Thymus (tissue), 11 donors: ENCODE results near the gene XXYLT1. TPM values are rescaled to one million over a fixed set of nuclear protein-coding genes. Genes with fewer than 3 reads are reported as not detected.

Source experiments
- DNase-seq, 9 donors: peaks; one replicate each; pipeline ENCODE4 v3.0.0-alpha.2; 2013; ENCODE audit warnings: low spot score in 9 of 9, low read depth in 6 of 9, missing footprints in 1 of 9
- H3K27ac ChIP-seq, 2 donors: one replicate each; pipeline ENCODE4 v1.5.1; 2013; ENCODE audit warnings: control low read depth in 1 of 2, low read depth in 1 of 2, low read length in 1 of 2, mild to moderate bottlenecking in 1 of 2, moderate library complexity in 1 of 2
- H3K27me3 ChIP-seq, 2 donors: one replicate each; pipeline ENCODE4 v1.5.1; 2013; ENCODE audit warnings: low read length in 1 of 2; ENCODE audit not compliant: control insufficient read depth in 2 of 2, insufficient read depth in 1 of 2
- H3K36me3 ChIP-seq, 2 donors: one replicate each; pipeline ENCODE4 v1.5.1; 2013; ENCODE audit warnings: low read length in 1 of 2, mild to moderate bottlenecking in 1 of 2, moderate library complexity in 1 of 2; ENCODE audit not compliant: control insufficient read depth in 2 of 2, insufficient read depth in 2 of 2
- H3K4me1 ChIP-seq, 2 donors: one replicate each; pipeline ENCODE4 v1.5.1; 2013; ENCODE audit warnings: low read length in 2 of 2; ENCODE audit not compliant: control insufficient read depth in 2 of 2, insufficient read depth in 2 of 2
- H3K4me3 ChIP-seq, 2 donors: one replicate each; pipeline ENCODE4 v1.5.1; 2013; ENCODE audit warnings: low read length in 2 of 2, control low read depth in 1 of 2, mild to moderate bottlenecking in 1 of 2
- H3K9me3 ChIP-seq, 2 donors: one replicate each; pipeline ENCODE4 v1.5.1; 2013; ENCODE audit warnings: low read length in 1 of 2, mild to moderate bottlenecking in 1 of 2; ENCODE audit not compliant: control insufficient read depth in 2 of 2, insufficient read depth in 1 of 2
- WGBS: extraction: QIAGEN DNeasy Blood & Tissue Kit; methylation state at CpG from one replicate; pipeline ENCODE4 v1.1.7; 2013; 5-methylcytosine and 5-hydroxymethylcytosine counted together
- polyA plus RNA-seq: library from polyadenylated mRNA; stranded (reverse); fragments of 200-250 nt; gene quantifications from one replicate; pipeline ENCODE4 v1.2.3, GENCODE V29; 2013
- total RNA-seq: library from RNA; stranded (reverse); fragments of 120-200 nt; gene quantifications from one replicate; pipeline ENCODE4 v1.2.4, GENCODE V29; 2013
- donor health status: healthy.

Gene XXYLT1
- total and polyA plus RNA-seq, 2 donors, result 5.8 to 12.3 TPM

DNA sequence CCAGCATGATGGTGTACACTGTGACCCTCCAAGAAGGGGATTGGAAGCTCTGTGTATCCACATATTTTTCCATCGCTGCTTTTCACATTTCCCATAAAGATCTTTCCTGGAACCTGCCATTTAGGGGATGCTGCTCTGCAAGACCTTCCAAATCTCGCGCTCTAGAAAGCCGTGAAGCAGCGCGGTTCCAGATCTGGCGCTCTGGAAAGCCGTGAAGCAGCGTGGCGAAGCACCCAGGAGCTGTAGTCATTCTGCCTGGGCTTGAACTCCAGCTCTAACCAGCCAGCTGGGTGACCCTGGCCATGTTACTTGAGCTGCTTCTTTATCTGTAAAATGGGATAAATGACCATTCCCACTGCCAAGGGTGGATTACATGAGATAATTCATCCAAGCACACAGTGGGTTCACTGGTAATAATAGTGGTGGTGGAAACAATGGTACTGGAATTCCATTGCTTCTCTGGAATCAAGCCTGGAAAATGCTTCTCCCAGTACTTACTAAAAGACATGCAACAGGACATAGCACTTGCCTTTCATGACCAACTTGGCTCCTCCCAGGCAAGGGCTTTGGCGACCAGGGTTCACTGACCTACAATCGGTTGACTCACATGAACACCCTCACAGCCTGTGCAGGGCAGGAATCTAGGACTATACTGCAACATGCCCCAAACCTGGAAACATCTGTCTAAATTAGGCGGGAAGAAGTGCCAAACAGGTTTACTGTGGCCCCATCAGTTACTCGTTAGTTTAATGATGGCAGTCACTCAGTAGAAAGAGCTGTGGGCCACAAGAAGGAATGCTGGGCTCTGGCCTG lies 70.7 kb downstream of the XXYLT1 start:
- Histone ChIP-seq H3K4me3 (no peak overlapping the region), H3K36me3 (no peaks in the 10 kb centered on the region), H3K27me3 (no peaks in the 10 kb centered on the region), H3K9me3 (no peaks in the 10 kb centered on the region), H3K27ac (no peak overlapping the region), H3K4me1 (peaks cover 0 to 30% of the 10 kb centered on the region in 2 donors)
- DNase-seq, result no peak
- 99% methylated on average over 14 of the region's 14 CpGs for WGBS

DNA sequence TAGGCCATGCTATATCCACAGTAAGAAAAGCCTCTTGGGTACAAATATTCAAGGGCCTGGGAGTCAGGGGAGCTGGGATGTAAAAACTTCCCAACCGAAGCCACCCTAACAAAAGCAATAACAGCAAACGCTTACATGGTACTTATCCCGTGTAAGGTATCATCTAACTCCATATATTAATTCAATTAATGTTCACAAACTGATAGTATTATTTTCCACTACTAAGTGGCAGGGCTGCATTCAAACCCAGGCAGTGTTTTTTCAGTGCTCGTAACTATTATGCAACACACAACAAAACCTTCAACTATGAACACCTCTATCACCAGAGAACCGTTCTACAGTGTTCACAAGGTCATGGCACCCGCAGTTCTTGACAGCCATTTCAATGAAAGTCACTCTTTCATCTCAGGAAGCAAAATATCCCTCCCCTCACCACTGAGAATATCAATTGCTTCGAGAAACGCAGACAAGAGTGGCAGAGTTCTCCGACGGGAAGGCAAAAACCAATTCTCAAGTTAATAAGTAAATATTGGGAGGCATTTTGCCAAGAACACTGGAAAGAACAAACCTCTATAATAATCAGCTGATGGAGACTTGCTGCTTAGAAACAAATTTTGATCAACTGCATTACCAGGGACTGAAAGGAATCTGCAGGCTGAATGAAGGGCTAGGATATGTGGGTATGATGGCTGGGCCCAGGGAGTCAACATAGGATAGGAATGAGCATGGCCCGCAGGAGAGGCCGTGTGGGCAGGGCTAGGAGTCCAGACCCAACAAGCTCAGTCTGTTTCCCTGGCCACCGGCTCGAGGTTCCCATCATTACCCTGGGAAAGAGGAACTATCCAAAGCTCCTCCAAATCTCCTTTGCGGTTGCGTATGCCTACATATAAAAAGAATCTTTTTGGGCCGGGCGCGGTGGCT lies 72.3 kb downstream of the XXYLT1 start:
- DNase-seq, result no peak
- Histone ChIP-seq H3K27me3 (no peaks in the 10 kb centered on the region), H3K36me3 (no peaks in the 10 kb centered on the region), H3K27ac (no peak overlapping the region), H3K4me3 (no peak overlapping the region), H3K4me1 (peaks cover 0 to 16% of the 10 kb centered on the region in 2 donors), H3K9me3 (no peaks in the 10 kb centered on the region)
- 98% methylated on average over 19 of the region's 19 CpGs for WGBS

DNA sequence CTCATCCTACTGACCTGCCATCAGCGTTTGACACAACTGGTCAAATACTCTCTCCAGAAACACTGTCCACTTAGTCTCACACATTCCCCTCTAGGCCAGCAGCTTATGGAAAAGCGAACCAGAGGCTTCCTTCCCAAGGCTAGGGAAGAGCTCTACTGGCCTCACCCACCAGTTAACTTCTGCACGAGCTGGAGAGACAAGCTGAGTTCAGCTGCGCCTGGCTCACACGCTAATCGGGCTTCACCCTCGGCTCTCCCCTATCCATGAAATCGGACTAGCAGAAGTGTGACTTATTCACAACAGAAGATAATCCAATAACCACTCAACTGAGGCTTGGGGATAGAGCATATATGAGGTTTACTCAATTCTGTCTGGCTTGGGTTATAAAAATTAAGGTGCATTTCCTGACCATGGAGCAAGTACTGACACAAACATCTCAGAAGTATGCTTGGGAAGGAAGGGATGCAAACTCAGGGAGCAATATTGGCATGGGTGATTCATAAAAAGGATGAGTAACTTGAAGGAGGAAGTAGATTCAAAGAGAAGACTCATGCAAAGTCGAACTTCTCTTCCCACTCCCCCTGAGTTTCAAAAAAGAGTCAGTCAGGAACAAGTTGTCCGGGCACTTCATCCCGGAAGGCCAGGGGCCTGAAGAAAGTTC lies 73.1 kb downstream of the XXYLT1 start:
- no peaks in the 10 kb centered on the region for H3K27me3 ChIP-seq
- no peak for DNase-seq
- no peak overlapping the region for H3K27ac ChIP-seq
- H3K4me3 ChIP-seq, result no peak overlapping the region
- 92% methylated on average over 11 of the region's 11 CpGs for WGBS
- no peaks in the 10 kb centered on the region for H3K36me3 ChIP-seq
- peaks cover 0 to 11% of the 10 kb centered on the region in 2 donors for H3K4me1 ChIP-seq
- no peaks in the 10 kb centered on the region for H3K9me3 ChIP-seq

DNA sequence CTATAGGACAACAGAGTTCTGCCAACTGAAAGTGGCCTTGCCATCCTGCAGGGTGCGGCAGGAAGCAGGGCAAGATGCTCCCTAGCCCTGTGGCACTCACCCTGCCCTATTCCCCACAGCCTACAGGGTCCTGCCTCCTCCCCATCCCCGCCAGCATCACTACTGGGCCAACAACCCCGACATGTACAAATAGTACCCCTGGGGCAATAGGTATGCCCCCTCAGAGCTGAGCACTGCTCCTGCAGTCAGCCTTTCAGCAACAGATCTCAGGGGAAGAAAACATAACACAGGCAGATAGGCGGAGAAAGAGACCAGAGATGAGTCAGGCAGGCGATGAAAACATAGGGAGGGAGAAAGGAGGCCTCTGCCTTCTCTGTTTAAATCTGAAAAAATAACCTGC lies 74.7 kb downstream of the XXYLT1 start:
- DNase-seq, result no peak
- Histone ChIP-seq H3K9me3 (no peaks in the 10 kb centered on the region), H3K4me3 (no peak overlapping the region), H3K27me3 (no peaks in the 10 kb centered on the region), H3K36me3 (no peaks in the 10 kb centered on the region), H3K4me1 (peaks cover 0 to 8% of the 10 kb centered on the region in 2 donors), H3K27ac (no peak overlapping the region)
- WGBS, result 95% methylated on average over 5 of the region's 5 CpGs

DNA sequence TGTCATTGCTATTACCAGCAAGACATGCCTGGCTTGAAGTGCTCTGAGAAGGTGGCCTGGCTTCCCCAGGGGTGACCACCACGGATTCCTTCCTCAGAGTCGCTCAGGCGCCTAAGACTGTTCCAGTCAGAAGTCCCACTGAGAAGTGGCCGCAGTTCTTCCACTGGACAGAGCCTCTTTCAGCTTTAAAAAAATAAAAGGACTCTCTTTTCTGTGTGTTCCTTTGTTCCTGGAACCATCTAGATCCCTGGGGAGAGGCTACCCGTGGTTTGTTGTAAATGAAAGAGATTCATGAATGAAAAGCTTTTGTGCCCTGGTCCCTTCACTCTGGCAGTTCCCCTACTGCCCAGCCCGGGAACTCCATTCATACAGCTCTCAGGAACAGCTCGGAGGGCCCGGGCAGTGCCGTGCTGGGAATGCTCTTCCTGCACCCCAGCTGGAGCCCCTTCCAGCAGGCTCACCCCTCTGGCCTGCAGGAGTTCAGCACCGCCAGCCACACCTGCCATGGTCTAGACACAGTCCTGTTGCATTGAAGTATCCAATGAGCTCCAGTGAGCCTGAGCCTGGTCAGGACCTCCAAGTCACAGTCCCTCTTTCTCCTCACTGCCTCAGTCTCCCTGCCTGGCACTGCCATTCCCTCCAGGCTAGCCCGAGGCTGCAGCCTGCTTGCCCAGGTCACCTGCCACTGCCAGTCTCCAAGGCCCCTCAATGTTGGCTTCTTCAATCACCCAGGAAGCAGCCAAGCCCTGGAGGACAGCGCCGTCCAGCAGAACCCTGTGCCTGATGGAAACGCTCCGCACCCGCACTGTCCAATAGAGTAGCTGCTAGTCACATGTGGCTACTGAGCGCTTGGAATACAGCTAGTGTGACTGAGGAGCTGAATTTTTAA lies 75.4 kb downstream of the XXYLT1 start:
- Histone ChIP-seq H3K4me1 (peaks cover 0 to 5% of the 10 kb centered on the region in 2 donors), H3K27me3 (no peaks in the 10 kb centered on the region), H3K4me3 (no peak overlapping the region), H3K27ac (no peak overlapping the region), H3K9me3 (peaks cover 0 to 2% of the 10 kb centered on the region in 2 donors), H3K36me3 (no peaks in the 10 kb centered on the region)
- DNase-seq, result no peak
- 97% methylated on average over 17 of the region's 17 CpGs for WGBS

DNA sequence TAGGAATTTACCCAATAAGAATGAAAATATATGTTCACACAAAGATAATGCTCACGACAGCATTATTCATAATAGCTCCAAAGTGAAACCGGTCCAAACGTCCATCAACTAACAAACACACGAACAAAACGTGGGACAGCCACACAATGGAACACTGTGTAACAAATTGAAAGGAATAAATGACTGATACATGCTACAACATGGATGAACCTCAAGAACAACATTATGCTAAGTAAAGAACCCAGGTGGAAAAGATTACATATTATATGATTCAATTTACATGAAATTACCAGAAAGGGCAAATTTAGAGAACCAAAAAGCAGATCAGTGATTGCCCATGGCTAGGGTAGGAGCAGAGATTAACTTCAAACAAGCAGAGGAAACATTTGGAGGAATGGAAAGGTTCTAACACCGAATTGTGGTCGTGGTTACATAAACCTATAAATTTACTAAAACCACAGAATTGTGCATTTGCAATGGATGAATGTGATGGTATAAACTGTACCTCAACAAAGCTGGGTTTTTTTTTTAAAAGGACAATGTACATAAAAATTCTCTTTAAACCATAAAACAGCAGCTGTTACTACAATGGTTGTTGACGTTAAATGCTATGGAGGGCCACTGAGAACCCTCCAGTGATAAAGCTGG lies 76.3 kb downstream of the XXYLT1 start:
- no peak for DNase-seq
- H3K27ac ChIP-seq, result no peak overlapping the region
- 47% methylated on average over 8 of the region's 8 CpGs for WGBS

DNA sequence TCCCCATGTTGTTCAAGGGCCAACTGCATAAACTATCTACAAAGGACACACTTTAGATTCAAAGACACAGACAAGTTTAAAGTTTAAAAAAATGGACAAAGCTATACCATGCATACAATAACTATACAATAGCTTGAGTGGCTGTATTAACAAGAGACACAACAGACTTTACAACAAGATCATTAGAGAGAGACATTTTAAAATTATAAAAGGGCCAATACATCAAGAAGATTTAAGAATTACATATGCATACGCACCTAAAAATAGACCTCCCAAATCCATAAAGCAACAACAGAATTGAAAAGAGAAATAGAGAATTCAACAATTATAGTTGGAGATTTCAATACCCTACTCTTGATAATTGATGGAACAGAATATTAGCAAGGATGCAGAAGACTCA lies 79.4 kb downstream of the XXYLT1 start:
- Histone ChIP-seq H3K27ac (no peak overlapping the region), H3K27me3 (no peaks in the 10 kb centered on the region), H3K9me3 (peaks cover 0 to 2% of the 10 kb centered on the region in 2 donors), H3K4me1 (peaks cover 0 to 14% of the 10 kb centered on the region in 2 donors), H3K4me3 (no peak overlapping the region), H3K36me3 (no peaks in the 10 kb centered on the region)
- WGBS, result 99% methylated on average over 1 of the region's 1 CpG
- no peak for DNase-seq

More for the DNA sequence above, 76.3 kb downstream of the XXYLT1 start:
- H3K9me3 ChIP-seq, result peaks cover 0 to 2% of the 10 kb centered on the region in 2 donors
- H3K27me3 ChIP-seq, result no peaks in the 10 kb centered on the region
- H3K4me3 ChIP-seq, result no peak overlapping the region
- H3K4me1 ChIP-seq, result peaks cover 0 to 5% of the 10 kb centered on the region in 2 donors
- no peaks in the 10 kb centered on the region for H3K36me3 ChIP-seq

DNA sequence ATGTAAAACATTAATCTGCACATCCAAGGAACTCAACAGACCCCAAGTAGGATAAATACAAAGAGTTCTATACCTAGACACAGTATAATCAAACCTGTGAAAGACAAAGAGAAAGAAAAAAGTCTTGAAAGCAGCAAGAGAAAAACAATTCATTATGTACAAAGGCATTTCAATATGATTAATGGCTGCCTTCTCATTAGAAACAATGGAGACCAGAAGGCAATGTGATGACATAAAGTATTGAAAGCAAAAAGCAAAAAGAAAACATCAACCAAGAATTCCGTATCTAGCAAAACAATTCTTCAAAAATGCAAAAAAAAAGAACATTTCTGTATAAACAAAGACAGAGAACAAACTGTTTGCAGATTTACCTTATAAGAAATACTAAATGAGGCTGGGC lies 81.1 kb downstream of the XXYLT1 start:
- Histone ChIP-seq H3K4me1 (peaks cover 0 to 21% of the 10 kb centered on the region in 2 donors), H3K4me3 (no peak overlapping the region), H3K36me3 (no peaks in the 10 kb centered on the region), H3K27me3 (no peaks in the 10 kb centered on the region), H3K27ac (no peak overlapping the region), H3K9me3 (peaks cover 0 to 2% of the 10 kb centered on the region in 2 donors)
- WGBS, result 92% methylated on average over 1 of the region's 1 CpG
- DNase-seq, result no peak
